OCI-LY7 (cell line): ENCODE results near the gene CTNS.

Experiments
- CTCF ChIP-seq: fragments of 200-600 bp; sonication (generic); conservative IDR thresholded peaks from 2 replicates; pipeline ENCODE4 v1.5.1; 2014; ENCODE audit warnings: mild to moderate bottlenecking, antibody characterized with exemption, low read length, moderate library complexity, mixed read lengths
- EZH2phosphoT487 ChIP-seq: fragments of 200-600 bp; sonication (generic); IDR thresholded peaks from 2 replicates; pipeline ENCODE4 v1.6.1; 2018; ENCODE audit warnings: low read depth, borderline replicate concordance, mild to moderate bottlenecking, mixed run types, antibody characterized with exemption, low read length, moderate library complexity, mixed read lengths

GRCh38 chr17:3656353-3656752 is 19.8 kb downstream of the CTNS start:
- TF ChIP-seq CTCF, result no peak
- TF ChIP-seq EZH2phosphoT487, result no peak
